GM23248 (cell line): ENCODE measurements around the gene NGEF. TPM values are rescaled to one million over a fixed set of nuclear protein-coding genes. Genes with fewer than 3 reads are reported as not detected.

Experiments used
- DNase-seq: peaks from one replicate; pipeline ENCODE4 v3.0.0-alpha.2; 2015
- H2AFZ ChIP-seq: fragments of 200-600 bp; sonication (generic); 2 replicates; pipeline ENCODE4 v1.6.1; 2016; ENCODE audit warnings: antibody characterized with exemption
- H3F3A ChIP-seq: fragments of 200-600 bp; sonication (generic); 2 replicates; pipeline ENCODE4 v1.6.1; 2016; ENCODE audit warnings: mild to moderate bottlenecking, antibody characterized with exemption, mixed run types; ENCODE audit not compliant: insufficient read depth
- H3K27ac ChIP-seq: fragments of 200-600 bp; sonication (generic); 2 replicates; pipeline ENCODE4 v1.5.1; 2016; ENCODE audit warnings: mild to moderate bottlenecking
- H3K27me3 ChIP-seq: fragments of 200-600 bp; sonication (generic); replicated peaks from 2 replicates; pipeline ENCODE4 v1.6.1; 2016; ENCODE audit warnings: mild to moderate bottlenecking; ENCODE audit not compliant: insufficient read depth
- H3K36me3 ChIP-seq: fragments of 200-600 bp; sonication (generic); 2 replicates; pipeline ENCODE4 v1.6.1; 2016; ENCODE audit warnings: low read depth, mild to moderate bottlenecking
- H3K4me1 ChIP-seq: fragments of 200-600 bp; sonication (generic); 2 replicates; pipeline ENCODE4 v1.6.1; 2016; ENCODE audit warnings: mild to moderate bottlenecking; ENCODE audit not compliant: insufficient read depth
- H3K4me2 ChIP-seq: fragments of 200-600 bp; sonication (generic); one replicate; pipeline ENCODE4 v1.6.1; 2016; ENCODE audit warnings: mild to moderate bottlenecking; ENCODE audit not compliant: unreplicated experiment
- H3K4me3 ChIP-seq: fragments of 200-600 bp; sonication (generic); 2 replicates; pipeline ENCODE4 v1.5.1; 2016; ENCODE audit warnings: mild to moderate bottlenecking
- H3K79me2 ChIP-seq: fragments of 200-600 bp; sonication (generic); 2 replicates; pipeline ENCODE4 v1.6.1; 2016; ENCODE audit warnings: mild to moderate bottlenecking; ENCODE audit not compliant: insufficient read depth
- H3K9ac ChIP-seq: fragments of 200-600 bp; sonication (generic); 2 replicates; pipeline ENCODE4 v1.6.1; 2016; ENCODE audit warnings: mild to moderate bottlenecking
- H3K9me2 ChIP-seq: fragments of 200-600 bp; sonication (generic); 2 replicates; pipeline ENCODE4 v1.6.1; 2016; ENCODE audit warnings: mixed run types, mild to moderate bottlenecking, moderate library complexity; ENCODE audit not compliant: insufficient read depth
- H3K9me3 ChIP-seq: fragments of 200-600 bp; sonication (generic); one replicate; pipeline ENCODE4 v1.6.1; 2017; ENCODE audit warnings: low read depth
- H4K20me1 ChIP-seq: fragments of 200-600 bp; sonication (generic); 2 replicates; pipeline ENCODE4 v1.6.0; 2016; ENCODE audit not compliant: insufficient read depth
- EZH2 ChIP-seq: fragments of 200-600 bp; sonication (generic); IDR thresholded peaks from 2 replicates; pipeline ENCODE4 v1.6.1; 2018; ENCODE audit warnings: antibody characterized with exemption, mild to moderate bottlenecking; ENCODE audit not compliant: insufficient read depth, poor library complexity, severe bottlenecking
- EZH2phosphoT487 ChIP-seq: fragments of 200-600 bp; sonication (generic); IDR thresholded peaks from 2 replicates; pipeline ENCODE4 v1.6.1; 2018; ENCODE audit warnings: antibody characterized with exemption, moderate library complexity, mild to moderate bottlenecking, low read depth; ENCODE audit not compliant: insufficient read depth
- WGBS, 2 experiments: methylation state at CpG; one replicate each; pipeline ENCODE4 v1.1.6; 2015 to 2017; ENCODE audit warnings: low lambda C conversion rate in 2 of 2, low coverage in 1 of 2; ENCODE audit errors: missing lambda C conversion rate in 2 of 2; 5-methylcytosine and 5-hydroxymethylcytosine counted together
- in situ Hi-C: fragments of 300-500 bp; cut with MboI; formaldehyde crosslinking; loops from 2 replicates; pipeline ENCODE4 v1.15.0; 2020
- polyA plus RNA-seq: library from polyadenylated mRNA; unstranded; fragments of >200 nt; fragmentation: Nextera tagmentation; extraction: Ambion mirVana; gene quantifications from 2 replicates; pipeline ENCODE4 v1.2.1, GENCODE V29; 2016
- total RNA-seq: library from RNA; depleted of rRNA; stranded (reverse); fragments of >200 nt; shearing (Covaris generic); gene quantifications from 2 replicates; pipeline ENCODE4 v1.2.3, GENCODE V29; 2014

The NGEF gene
- total and polyA plus RNA-seq, 2 experiments from 2014 or later = 0.43 TPM; not detected in 1

- in situ Hi-C loops = no loop called here
- Histone ChIP-seq H3K9ac (no peak overlapping the region), H3K9me2 (no peaks in the 10 kb centered on the region), H3K4me1 (no peaks in the 10 kb centered on the region), H3K36me3 (no peaks in the 10 kb centered on the region), H3K4me2 (no peak overlapping the region), H3K79me2 (no peaks in the 10 kb centered on the region), H4K20me1 (no peaks in the 10 kb centered on the region), H3K27me3 (no peaks in the 10 kb centered on the region), H3K9me3 (no peaks in the 10 kb centered on the region), H3K27ac (no peak overlapping the region), H3K4me3 (no peak overlapping the region), H3F3A (no peaks in the 10 kb centered on the region), H2AFZ (no peak overlapping the region)
- WGBS, 2 experiments = 71 to 79% methylated on average over 7 of the region's 7 CpGs
- DNase-seq = no peak
- TF ChIP-seq EZH2 = no peak
- no peak for TF ChIP-seq EZH2phosphoT487
Measured at GRCh38 chr2:232974396-232974795, 38.7 kb downstream of the NGEF start.

DNA sequence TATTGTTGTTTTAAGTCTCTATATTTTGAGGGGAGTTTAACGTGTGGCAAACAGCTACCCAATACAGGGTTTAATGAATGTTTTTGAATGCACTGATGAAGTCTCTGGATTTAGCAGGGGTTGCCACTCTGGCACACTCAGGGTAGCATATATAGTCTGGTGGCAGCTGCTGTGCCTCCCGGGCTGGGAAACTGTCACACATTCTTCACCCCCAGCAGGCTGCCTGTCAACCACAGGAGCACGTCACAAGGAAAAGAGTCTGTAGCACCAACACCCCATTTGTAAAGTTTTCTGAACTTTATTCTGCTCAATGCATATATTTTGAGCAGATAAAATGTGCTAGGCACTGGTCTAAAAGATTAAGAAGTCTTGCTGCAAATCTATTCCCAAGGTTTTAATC, 39.3 kb downstream of the NGEF start:
- Histone ChIP-seq H4K20me1 (no peaks in the 10 kb centered on the region), H3K27ac (no peak overlapping the region), H3K9me3 (no peaks in the 10 kb centered on the region), H3K79me2 (no peaks in the 10 kb centered on the region), H2AFZ (no peak overlapping the region), H3F3A (no peaks in the 10 kb centered on the region), H3K9me2 (no peaks in the 10 kb centered on the region), H3K9ac (no peak overlapping the region), H3K4me3 (no peak overlapping the region), H3K4me2 (no peak overlapping the region), H3K4me1 (no peaks in the 10 kb centered on the region), H3K36me3 (no peaks in the 10 kb centered on the region), H3K27me3 (no peaks in the 10 kb centered on the region)
- in situ Hi-C loops = no loop called here
- DNase-seq = no peak
- TF ChIP-seq EZH2phosphoT487 = no peak
- no peak for TF ChIP-seq EZH2
- WGBS, 2 experiments = 39 to 50% methylated on average over 3 of the region's 3 CpGs

DNA sequence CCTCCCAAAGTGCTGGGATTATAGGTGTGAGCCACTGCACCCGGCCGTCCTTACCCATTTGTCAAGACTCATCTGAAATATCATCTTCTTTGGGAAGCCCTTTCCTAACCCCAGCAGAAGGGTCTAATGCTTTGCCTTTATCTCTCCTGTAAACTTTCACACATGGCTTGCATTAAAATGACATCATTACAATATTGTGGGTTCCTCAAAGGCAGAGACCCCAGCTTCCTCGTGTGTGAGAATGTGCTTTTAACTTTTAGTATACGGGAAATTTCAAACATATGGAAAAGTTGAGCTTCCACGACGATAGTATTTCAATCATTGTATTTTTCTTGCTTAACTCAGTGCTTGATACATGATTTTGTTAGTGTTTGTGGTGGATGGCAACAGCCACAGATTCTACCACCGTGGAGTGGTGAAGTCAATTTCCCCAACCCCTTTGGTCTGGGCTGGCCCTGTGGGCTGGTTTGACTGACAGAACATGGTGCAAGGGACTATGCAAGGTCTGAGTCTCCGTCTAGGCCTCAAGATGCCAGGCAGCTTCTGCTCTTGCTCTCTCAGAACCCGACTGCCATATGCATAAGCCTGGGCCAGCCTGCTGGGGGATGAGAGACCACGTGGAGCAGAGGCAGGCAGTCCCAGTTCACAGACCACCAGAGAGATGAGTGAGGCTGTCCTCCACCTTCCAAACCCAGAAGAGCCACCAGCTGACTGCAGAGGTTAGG, 39.9 kb downstream of the NGEF start:
- Histone ChIP-seq H3K79me2 (no peaks in the 10 kb centered on the region), H3K4me1 (no peaks in the 10 kb centered on the region), H3K36me3 (no peaks in the 10 kb centered on the region), H3K9me2 (no peaks in the 10 kb centered on the region), H3K9me3 (no peaks in the 10 kb centered on the region), H3K27ac (no peak overlapping the region), H3F3A (no peaks in the 10 kb centered on the region), H2AFZ (no peak overlapping the region), H3K4me2 (no peak overlapping the region), H3K27me3 (no peaks in the 10 kb centered on the region), H3K4me3 (no peak overlapping the region), H4K20me1 (no peaks in the 10 kb centered on the region), H3K9ac (no peak overlapping the region)
- DNase-seq = no peak
- in situ Hi-C loops = no loop called here
- WGBS, 2 experiments = 24 to 32% methylated on average over 10 of the region's 10 CpGs
- TF ChIP-seq EZH2phosphoT487 = no peak

DNA sequence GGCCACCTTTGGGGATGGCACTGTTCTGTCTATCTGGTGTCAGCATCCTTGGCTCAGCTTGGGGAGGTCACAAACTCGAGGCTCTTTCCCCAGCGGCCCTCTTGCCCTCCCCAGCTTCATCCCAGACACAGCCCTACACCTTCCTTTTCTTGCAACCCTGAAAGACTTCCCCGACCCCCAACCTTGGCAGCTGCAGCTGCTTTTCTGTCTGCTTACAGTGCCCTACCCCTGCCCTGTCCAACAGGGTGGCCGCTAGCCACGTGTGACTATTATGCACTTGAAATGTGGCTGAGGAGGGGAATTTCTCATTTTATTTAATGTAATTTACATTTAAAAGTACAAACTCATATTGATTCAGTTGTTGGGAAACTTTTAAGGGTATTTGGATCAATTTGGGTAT, 41.3 kb downstream of the NGEF start:
- Histone ChIP-seq H3F3A (no peaks in the 10 kb centered on the region), H3K27ac (no peak overlapping the region), H3K27me3 (no peaks in the 10 kb centered on the region), H3K4me3 (no peak overlapping the region), H4K20me1 (no peaks in the 10 kb centered on the region), H3K79me2 (no peaks in the 10 kb centered on the region), H2AFZ (no peak overlapping the region), H3K9ac (no peak overlapping the region), H3K9me2 (no peaks in the 10 kb centered on the region), H3K9me3 (no peaks in the 10 kb centered on the region), H3K4me2 (no peak overlapping the region), H3K36me3 (no peaks in the 10 kb centered on the region), H3K4me1 (no peaks in the 10 kb centered on the region)
- 40 to 49% methylated on average over 5 of the region's 5 CpGs for WGBS, 2 experiments
- no peak for TF ChIP-seq EZH2
- no peak for DNase-seq
- in situ Hi-C loops = no loop called here

DNA sequence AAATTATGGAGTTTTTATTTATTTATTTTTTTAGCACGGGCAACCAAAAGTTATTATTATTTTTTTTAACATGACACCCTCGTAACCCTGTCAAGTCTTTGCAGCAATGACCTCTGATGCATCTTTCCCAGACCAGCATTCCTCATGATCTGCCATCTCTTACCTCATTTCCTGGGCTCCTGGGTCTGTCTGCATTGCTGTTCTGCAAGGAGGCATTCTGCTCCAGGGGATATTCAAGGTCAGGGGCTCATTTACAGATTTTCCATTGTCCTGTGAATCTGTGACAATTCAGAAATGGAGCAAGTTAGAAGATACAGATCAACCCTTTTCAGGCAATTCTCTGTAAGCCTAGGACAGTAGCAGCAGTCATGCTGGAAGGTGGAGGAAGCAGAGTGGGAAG, 43.0 kb downstream of the NGEF start:
- 71 to 90% methylated on average over 2 of the region's 2 CpGs for WGBS, 2 experiments
- H3K9ac ChIP-seq = no peak overlapping the region
- TF ChIP-seq EZH2phosphoT487 (no peak), EZH2 (no peak)
- H3F3A ChIP-seq = no peaks in the 10 kb centered on the region
- no peaks in the 10 kb centered on the region for H3K9me2 ChIP-seq
- H3K27ac ChIP-seq = no peak overlapping the region
- no peak overlapping the region for H3K4me2 ChIP-seq
- H3K4me1 ChIP-seq = no peaks in the 10 kb centered on the region
- no peaks in the 10 kb centered on the region for H3K79me2 ChIP-seq
- no peaks in the 10 kb centered on the region for H3K36me3 ChIP-seq
- in situ Hi-C loops = no loop called here
- H2AFZ ChIP-seq = no peak overlapping the region
- no peaks in the 10 kb centered on the region for H3K9me3 ChIP-seq
- H3K4me3 ChIP-seq = no peak overlapping the region
- no peaks in the 10 kb centered on the region for H4K20me1 ChIP-seq
- no peaks in the 10 kb centered on the region; the same call in 1 of the 2 replicates for H3K27me3 ChIP-seq
- no peak for DNase-seq
